SK-N-MC (cell line): ENCODE data around the gene NCF2.
A peak's percentile ranks its signal among the peaks of the same experiment; 100 is the strongest.

Source experiments
- DNase-seq: peaks from one replicate; pipeline ENCODE4 v3.0.0-alpha.2; 2011; ENCODE audit warnings: low read depth, low spot score
- H3K27ac ChIP-seq: fragments of 200-600 bp; sonication (generic); 2 replicates; pipeline ENCODE4 v1.5.1; 2016; ENCODE audit warnings: mixed run types
- H3K36me3 ChIP-seq: fragments of 200-600 bp; sonication (generic); 2 replicates; pipeline ENCODE4 v1.6.1; 2017; ENCODE audit warnings: antibody characterized with exemption, low read length, mixed read lengths; ENCODE audit not compliant: insufficient read depth
- H3K4me3 ChIP-seq: fragments of 200-600 bp; sonication (generic); 2 replicates; pipeline ENCODE4 v1.5.1; 2016
- H3K9ac ChIP-seq: fragments of 200-600 bp; sonication (generic); 2 replicates; pipeline ENCODE4 v1.8.0; 2017; ENCODE audit warnings: mixed run types, mixed read lengths; ENCODE audit not compliant: insufficient read length
- H3K9me3 ChIP-seq: fragments of 200-600 bp; sonication (generic); 2 replicates; pipeline ENCODE4 v1.6.1; 2017; ENCODE audit warnings: low read depth, mild to moderate bottlenecking, antibody characterized with exemption, low read length, moderate library complexity, mixed read lengths
- EZH2 ChIP-seq: fragments of 200-600 bp; sonication (generic); IDR thresholded peaks from one replicate; pipeline ENCODE4 v1.6.1; 2017; ENCODE audit warnings: antibody characterized with exemption
- FOXP2 ChIP-seq: optimal IDR thresholded peaks from 2 replicates; pipeline ENCODE3; 2011; ENCODE audit warnings: mild to moderate bottlenecking, moderate library complexity; ENCODE audit not compliant: insufficient read depth; ENCODE audit errors: extremely low read length, control extremely low read depth
- POLR2AphosphoS5 ChIP-seq: IDR thresholded peaks from 2 replicates; pipeline ENCODE4 v1.6.1; 2012; ENCODE audit warnings: mild to moderate bottlenecking, low read depth, low read length, borderline replicate concordance

NCF2 gene

DNA sequence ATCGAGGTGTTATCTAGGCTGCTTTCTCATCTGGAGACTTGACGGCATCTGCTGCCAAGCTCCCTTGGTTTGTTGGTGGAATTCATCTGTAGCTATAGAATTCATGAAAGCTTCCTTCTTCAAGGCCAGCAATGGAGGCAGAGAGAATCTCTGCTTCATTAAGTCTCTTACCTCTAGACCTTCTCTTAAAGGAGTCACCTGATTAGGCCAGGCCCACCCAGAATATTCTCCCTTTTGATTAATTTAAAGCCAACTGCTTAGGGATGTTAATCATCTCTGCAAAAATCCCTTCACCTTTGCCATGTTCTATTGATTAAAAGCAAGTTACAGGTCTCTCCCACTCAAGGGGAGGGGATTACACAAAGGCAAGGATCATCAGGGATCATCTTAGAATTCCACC lies 5.3 kb upstream of the NCF2 start:
- Histone ChIP-seq H3K9me3 (no peaks in the 10 kb centered on the region), H3K36me3 (no peaks in the 10 kb centered on the region), H3K4me3 (no peak overlapping the region), H3K9ac (no peak overlapping the region), H3K27ac (peak overlapping the region; percentile 9; the same call in 1 of the 2 replicates)
- TF ChIP-seq POLR2AphosphoS5 (no peak), FOXP2 (no peak), EZH2 (no peak)
- no peak for DNase-seq

DNA sequence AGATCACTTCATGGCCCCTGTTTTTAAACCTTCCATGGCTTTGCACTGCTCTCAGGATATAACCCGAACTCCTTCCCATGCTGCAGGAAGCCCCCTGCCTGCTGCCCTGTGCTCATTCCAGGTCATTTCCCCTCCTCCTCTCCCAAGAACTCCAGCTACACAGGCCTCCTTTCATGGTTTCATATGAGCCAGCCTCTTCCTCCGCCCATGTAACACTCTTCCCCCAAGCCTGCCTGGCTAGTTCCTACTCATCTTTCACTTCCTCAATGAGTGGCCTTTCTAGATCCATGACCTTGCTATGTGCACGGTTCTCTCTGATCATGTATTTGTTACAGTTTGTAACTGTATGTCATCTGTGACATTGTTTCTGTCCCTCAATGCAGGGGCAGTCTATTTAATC lies 3.1 kb upstream of the NCF2 start:
- no peak for DNase-seq
- TF ChIP-seq FOXP2 (no peak), POLR2AphosphoS5 (no peak), EZH2 (no peak)
- Histone ChIP-seq H3K27ac (no peak overlapping the region), H3K36me3 (no peaks in the 10 kb centered on the region), H3K9ac (no peak overlapping the region), H3K9me3 (no peaks in the 10 kb centered on the region), H3K4me3 (no peak overlapping the region)

DNA sequence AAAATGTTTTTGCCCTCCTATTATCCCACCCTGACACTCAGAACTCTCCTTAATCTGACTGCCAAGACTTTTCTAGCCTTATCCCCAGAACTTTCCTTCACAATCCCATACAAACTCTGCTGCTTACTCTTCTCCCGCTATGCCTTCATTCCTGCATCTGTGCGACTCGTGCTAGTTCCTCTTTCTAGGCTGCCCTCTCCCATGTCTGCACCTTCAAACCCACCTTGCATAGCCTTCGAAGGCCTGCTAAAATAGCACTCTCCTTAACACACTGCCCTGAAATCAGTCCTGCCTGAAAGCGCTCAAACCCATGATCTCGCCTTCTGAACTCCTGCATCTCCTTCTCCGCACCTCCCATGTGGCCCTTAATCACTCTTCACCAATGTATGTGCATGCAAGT lies 2.5 kb upstream of the NCF2 start:
- no peak overlapping the region for H3K4me3 ChIP-seq
- H3K9ac ChIP-seq = no peak overlapping the region
- TF ChIP-seq POLR2AphosphoS5 = no peak
- no peak for TF ChIP-seq FOXP2
- no peak for TF ChIP-seq EZH2
- DNase-seq = no peak
- no peaks in the 10 kb centered on the region for H3K9me3 ChIP-seq
- no peak overlapping the region for H3K27ac ChIP-seq
- no peaks in the 10 kb centered on the region for H3K36me3 ChIP-seq

DNA sequence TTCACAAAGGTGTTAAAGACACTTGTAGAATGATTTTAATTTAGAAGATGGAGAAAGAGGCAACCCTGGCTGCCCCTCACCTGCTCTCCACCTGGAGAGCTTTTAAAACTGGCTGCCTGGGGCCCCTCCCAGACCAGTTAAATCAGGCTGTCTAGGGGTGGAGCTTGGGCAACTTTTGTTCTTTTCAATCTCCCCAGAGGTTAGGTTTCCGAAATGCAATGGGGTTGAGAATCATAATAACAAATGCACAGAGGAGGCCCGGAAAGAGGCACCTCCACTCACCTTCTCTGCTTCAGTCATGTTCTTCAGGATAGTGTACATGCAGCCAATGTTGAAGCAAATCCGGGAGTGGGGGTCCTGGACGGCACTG lies 400 bp downstream of the NCF2 start:
- no peaks in the 10 kb centered on the region for H3K36me3 ChIP-seq
- H3K9ac ChIP-seq = no peak overlapping the region
- H3K27ac ChIP-seq = no peak overlapping the region
- TF ChIP-seq EZH2 = no peak
- TF ChIP-seq POLR2AphosphoS5 = no peak
- TF ChIP-seq FOXP2 = no peak
- no peaks in the 10 kb centered on the region for H3K9me3 ChIP-seq
- no peak overlapping the region for H3K4me3 ChIP-seq
- no peak for DNase-seq

DNA sequence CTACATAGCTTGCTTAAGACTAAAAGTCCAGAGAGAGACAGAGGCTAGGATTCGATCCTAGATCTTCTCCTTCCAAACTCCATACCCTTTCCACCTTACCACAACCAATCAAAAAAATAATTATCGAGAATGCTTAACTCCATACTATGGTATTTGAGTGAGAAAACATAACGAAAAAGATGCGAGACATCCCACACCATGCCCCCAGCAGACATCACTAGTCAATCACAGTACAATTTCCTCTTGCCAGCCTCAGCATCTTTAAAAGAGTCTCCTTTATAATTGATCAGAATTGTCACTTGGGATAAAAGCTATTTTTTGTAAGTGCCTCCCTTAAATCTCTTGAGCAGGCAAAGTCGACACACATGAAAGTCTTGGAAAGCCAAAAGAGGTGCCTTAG lies 875 bp downstream of the NCF2 start:
- Histone ChIP-seq H3K4me3 (no peak overlapping the region), H3K27ac (no peak overlapping the region), H3K9me3 (no peaks in the 10 kb centered on the region), H3K36me3 (no peaks in the 10 kb centered on the region), H3K9ac (no peak overlapping the region)
- no peak for TF ChIP-seq EZH2
- DNase-seq = no peak

DNA sequence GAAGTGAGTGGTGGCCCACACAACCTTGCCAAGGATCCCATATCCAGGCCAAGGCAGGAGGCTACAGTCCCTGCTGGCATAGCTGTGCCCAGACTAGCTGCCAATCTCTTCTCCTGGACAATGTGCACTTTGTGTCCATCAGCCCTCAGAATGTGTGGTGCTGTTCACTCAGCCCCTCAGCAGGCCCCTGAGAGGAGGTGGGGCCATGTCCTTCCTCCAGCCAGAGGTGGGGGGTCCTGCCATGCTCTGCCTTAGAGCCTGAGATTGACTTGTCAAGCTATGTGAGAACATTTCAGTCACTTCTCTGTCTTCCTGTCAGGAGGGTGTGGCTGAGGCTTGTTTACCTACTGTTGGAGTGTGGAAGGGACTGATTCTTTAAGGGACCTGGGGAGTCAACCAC lies 1.4 kb downstream of the NCF2 start:
- Histone ChIP-seq H3K9ac (no peak overlapping the region), H3K9me3 (no peaks in the 10 kb centered on the region), H3K27ac (no peak overlapping the region), H3K4me3 (no peak overlapping the region), H3K36me3 (no peaks in the 10 kb centered on the region)
- TF ChIP-seq POLR2AphosphoS5 (no peak), EZH2 (no peak), FOXP2 (no peak)
- no peak for DNase-seq

DNA sequence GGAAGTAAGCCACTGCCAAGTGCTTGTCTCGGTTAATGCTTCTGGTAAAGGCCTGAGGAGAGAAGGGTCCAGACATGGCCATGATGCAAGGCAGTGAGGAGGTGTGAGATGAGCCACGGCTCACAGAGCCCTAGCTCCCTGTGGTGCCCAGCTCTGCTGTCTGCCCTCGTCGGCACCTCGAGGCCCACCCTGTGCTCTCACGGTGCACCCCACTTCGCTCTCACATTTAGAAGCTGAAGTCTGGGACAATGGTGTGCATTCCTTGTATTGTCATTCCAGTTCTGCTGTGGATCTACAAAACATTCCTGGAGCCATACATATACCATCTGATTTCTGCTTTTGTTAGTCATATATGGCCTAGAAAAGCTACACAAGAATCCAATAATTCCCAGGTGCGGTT lies 3.3 kb downstream of the NCF2 start:
- H3K27ac ChIP-seq = no peak overlapping the region
- no peaks in the 10 kb centered on the region for H3K36me3 ChIP-seq
- no peak overlapping the region for H3K4me3 ChIP-seq
- DNase-seq = no peak
- TF ChIP-seq FOXP2 = no peak
- TF ChIP-seq POLR2AphosphoS5 = no peak
- no peak for TF ChIP-seq EZH2
- H3K9me3 ChIP-seq = no peaks in the 10 kb centered on the region
- H3K9ac ChIP-seq = no peak overlapping the region

DNA sequence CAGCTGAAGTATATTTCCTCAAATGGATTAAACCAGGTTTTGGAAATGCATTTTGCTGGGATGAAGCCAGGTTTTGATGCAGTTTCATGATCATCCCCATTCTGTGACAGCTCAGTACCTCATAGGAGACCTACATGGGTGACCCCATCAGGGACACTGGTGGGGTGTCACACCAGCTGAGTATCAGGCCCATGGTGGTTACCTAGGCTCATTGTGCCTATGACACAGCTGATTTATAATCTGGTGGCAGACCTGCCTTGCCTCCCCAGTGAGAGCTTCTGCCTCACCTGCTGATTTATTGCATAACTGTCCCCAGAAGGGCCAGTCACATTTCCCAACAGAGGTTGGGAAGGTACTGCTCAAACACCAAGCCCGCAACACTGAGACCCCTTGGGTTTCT lies 3.8 kb downstream of the NCF2 start:
- no peak for DNase-seq
- Histone ChIP-seq H3K27ac (no peak overlapping the region), H3K9me3 (no peaks in the 10 kb centered on the region), H3K9ac (no peak overlapping the region), H3K36me3 (no peaks in the 10 kb centered on the region), H3K4me3 (no peak overlapping the region)
- TF ChIP-seq FOXP2 = no peak
- TF ChIP-seq EZH2 = no peak
- TF ChIP-seq POLR2AphosphoS5 = no peak

DNA sequence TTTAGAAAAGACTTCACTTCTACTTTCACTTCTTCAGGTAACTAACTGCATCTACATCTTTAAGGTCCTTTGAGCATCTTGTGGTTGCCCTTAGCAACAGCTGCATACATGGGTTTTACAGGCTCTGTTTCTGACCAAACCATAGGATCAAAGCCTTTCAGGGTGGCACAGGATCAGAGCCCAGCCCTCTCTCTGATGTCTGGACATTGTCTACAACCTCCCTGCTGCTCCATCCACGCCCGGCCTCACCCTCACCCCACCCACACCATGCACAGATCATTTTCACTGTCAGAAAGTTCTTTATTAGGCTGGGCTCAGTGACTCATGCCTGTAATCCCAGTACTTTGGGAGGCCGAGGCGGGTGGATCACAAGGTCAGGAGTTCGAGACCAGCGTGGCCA lies 5.2 kb downstream of the NCF2 start:
- Histone ChIP-seq H3K9me3 (no peaks in the 10 kb centered on the region), H3K4me3 (no peak overlapping the region), H3K36me3 (no peaks in the 10 kb centered on the region), H3K9ac (no peak overlapping the region), H3K27ac (no peak overlapping the region)
- no peak for TF ChIP-seq EZH2
- no peak for TF ChIP-seq POLR2AphosphoS5
- TF ChIP-seq FOXP2 = no peak
- DNase-seq = no peak

DNA sequence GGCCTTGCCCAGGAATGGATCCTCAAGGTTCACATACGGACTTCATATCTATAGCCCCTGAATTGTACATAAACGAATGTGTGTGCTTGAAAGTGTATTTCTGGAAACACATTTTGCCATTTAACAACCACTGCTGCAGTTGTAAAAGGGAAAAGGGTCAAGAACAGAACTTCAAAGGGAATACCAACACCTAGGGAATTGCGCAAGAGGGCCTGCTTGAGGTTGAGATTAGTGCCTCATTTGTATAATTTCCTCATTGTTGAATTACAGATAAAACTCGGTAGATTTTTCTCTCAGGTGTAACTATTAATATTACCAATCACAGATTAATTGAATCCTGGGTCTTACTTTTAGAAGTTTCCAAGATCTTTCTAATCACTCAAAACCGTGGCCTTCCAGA lies 6.1 kb downstream of the NCF2 start:
- no peaks in the 10 kb centered on the region for H3K36me3 ChIP-seq
- H3K4me3 ChIP-seq = no peak overlapping the region
- no peak for DNase-seq
- TF ChIP-seq EZH2 (no peak), FOXP2 (no peak), POLR2AphosphoS5 (no peak)
- no peaks in the 10 kb centered on the region for H3K9me3 ChIP-seq
- H3K27ac ChIP-seq = no peak overlapping the region
- no peak overlapping the region for H3K9ac ChIP-seq
